Measurements from ENCODE around the gene RBMS3.
"Not testable (repeated sequence)": the region's sequence is repeated elsewhere in the genome, so short reads cannot be mapped to it uniquely, and the experiment has no call there.

The RBMS3 gene

GRCh38 chr3:29991198-29991597, 710.3 kb downstream of the RBMS3 start:
- no peak for DNase-seq

DNA sequence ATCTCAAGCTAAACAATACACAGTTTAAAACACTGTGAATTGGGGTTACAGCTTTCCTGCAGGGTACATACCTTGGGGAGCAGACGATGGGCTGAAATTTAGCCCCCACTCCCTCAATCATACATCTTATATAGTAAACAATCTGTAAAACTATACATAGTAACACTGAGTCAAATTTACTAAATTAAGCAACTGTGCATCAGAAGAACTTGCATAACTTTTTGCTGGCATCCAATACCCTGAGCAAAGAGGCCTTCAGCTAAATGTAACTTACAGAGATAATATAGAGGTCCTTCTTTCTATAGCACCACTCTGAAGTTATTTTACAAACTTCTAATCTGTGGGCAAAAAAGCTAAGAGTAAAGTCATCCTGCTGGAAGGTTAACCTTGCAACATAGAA, 721.9 kb downstream of the RBMS3 start:
- DNase-seq = no peak

GRCh38 chr3:30003741-30004140, 722.9 kb downstream of the RBMS3 start:
- DNase-seq = no peak

DNA sequence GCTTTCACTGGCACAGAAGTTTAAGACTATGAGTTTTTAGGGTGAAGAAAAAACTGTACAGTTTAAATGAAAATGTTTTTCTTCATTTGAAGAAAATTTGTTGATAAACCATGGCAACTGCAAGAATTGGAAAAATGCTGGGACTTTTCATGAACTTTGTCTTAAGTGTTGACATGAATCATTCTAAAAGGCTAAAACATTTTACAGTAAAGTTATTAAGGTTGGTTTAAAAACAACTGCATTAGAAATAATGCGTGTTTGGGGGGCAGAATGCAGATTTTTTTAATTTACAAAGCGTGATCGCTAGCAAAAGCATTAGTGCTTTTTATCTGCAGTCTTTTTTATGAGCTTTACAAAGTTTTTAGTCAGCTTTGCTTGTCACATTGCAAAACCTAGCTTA, 723.6 kb downstream of the RBMS3 start:
- no peak for DNase-seq

- no peak for DNase-seq
Observed at GRCh38 chr3:30006111-30006510, 725.2 kb downstream of the RBMS3 start.

- DNase-seq = no peak
Observed at GRCh38 chr3:30007668-30008067, 726.8 kb downstream of the RBMS3 start.

DNA sequence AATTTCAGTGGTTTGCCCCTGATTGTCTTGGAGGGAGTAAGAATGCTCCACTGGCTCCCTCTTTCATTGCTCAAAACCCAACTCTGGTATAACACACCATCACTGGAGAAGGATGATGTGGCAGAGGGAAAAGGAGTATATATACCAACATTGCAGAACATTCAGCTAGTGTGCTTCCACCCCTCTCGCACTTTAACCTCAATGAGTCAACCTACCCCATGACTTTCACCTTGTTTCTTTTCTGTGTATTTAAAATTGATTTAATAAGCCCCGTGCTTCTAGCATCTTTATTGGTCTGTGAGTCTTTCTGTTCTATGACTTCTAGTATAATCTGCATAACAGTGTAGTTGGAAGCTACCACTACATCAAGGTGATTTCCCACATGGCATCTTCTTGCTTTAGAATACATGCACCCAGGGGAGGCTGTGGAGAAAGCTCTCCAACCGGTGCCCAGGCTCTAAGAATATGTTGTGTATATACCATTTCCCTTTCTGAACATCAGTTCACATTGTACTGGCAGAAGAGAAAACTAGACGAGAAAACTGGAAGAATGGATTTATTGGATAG, 730.4 kb downstream of the RBMS3 start:
- no peak for DNase-seq

DNA sequence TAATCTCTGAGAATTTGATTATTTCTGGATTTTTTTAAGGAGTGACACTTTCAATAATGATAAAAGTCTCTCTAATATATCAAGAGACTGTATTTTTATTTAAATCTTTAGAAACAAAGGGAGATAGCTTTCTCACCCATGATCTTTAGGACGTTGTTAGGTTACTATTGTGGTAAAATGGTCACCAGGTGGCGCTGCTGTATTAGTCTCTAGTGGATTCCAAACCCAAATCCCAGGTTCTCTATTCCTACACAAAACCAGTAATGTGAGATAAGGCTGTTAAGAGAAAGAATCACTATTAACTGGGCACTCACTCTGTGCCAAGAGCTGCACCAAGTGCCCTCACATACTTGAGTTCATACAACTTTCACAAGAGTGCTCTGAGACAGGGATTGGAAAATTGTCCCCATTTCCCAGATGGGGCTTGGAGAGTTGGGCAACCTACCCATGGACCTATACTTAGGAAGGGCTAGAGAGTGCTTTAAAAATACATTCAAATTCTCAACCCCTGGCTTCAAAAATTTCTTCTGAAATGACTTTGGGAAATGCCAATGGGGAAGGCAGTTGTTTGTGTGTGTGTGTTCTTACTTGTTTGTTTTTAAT, 732.2 kb downstream of the RBMS3 start:
- peak; percentile 42 to 46 for DNase-seq

DNA sequence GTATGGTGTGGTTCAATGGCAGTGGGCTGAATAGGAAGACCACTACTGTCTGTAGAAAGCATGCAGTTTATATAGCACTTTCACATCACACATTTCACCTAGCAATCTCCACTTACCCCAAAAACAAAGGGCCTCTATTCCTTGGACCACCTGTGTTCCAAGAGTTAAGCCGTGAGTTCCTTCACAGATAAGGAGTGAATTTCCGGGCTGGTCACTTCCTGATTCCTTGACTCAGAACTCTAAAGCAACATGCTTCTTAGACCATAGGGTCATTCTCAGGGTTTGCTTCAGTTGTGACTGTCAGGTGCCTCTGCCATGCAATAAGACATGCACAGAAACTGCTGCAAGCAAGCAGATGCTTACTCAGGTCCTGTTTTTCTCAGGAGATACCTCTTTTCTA, 737.0 kb downstream of the RBMS3 start:
- no peak for DNase-seq

DNA sequence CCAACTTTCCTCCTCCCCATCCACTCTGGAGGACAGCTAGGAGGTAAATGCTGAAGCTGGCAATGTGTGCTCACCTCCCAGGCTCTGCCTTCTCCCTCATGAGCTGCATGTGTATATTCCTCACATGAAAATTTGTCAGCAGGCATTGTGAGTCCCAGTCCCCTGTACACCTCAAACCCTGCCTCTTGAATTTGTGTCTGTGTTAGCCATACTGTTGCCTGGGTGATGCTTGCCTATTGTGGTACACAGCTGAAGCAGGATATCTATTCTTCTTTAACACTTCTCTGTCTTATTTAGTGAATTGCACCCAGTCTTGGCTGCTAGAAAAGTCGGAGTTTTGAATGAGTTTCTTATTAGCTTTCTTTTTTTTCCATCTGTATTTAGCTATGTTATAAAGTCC, 739.5 kb downstream of the RBMS3 start:
- DNase-seq = no peak

- no peak for DNase-seq
Observed at GRCh38 chr3:30024466-30024865, 743.6 kb downstream of the RBMS3 start.

GRCh38 chr3:30026851-30027250, 746.0 kb downstream of the RBMS3 start:
- no peak for DNase-seq

GRCh38 chr3:30034246-30034991, 753.5 kb downstream of the RBMS3 start:
- no peak for DNase-seq

GRCh38 chr3:30035935-30036567, 755.2 kb downstream of the RBMS3 start:
- DNase-seq = no peak

DNA sequence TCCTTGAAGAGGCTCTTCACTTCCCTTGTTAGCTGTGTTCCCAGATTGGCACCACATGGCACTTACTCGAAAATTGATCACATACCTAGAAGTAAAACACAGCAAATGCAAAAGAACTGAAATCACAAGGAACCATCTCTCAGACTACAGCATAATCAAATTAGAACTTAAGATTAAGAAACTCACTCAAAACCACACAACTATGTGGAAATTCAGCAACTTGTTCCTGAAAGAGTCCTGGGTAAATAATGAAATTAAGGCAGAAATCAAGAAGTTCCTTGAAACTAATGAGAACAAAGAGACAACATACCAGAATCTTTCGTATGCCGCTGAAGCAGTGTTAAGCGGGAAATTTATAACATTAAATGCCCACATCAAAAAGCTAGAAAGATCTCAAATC, 759.3 kb downstream of the RBMS3 start:
- no peak for DNase-seq

GRCh38 chr3:30041481-30041880, 760.6 kb downstream of the RBMS3 start:
- not testable (repeated sequence) for DNase-seq

DNA sequence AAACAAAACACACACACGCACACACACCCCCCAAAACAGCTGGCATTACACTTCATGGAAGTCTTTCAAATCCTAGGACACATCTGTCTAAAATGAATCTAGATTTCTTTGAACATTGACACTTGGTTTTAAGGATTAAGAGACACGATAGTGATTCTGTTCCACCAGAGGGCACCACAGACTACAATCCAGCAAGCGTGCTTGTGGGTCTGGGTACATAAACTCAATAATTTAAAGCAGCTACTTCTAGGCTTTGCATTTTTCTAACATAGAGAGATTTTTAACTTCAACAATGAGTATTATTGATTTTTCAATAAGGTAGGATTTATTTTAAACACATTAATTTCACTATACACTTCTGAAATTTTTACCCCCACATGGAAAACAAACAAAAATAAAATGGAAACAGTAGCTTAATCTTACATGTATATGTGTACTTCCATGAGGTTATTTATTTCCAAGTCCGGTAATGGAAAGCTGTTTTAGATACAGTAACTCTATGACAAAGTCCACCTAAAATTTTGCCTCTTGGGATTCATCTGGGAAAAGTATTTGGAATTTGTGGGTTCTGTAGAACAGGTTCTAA, 761.5 kb downstream of the RBMS3 start:
- peak; percentile 53 to 60 for DNase-seq

DNA sequence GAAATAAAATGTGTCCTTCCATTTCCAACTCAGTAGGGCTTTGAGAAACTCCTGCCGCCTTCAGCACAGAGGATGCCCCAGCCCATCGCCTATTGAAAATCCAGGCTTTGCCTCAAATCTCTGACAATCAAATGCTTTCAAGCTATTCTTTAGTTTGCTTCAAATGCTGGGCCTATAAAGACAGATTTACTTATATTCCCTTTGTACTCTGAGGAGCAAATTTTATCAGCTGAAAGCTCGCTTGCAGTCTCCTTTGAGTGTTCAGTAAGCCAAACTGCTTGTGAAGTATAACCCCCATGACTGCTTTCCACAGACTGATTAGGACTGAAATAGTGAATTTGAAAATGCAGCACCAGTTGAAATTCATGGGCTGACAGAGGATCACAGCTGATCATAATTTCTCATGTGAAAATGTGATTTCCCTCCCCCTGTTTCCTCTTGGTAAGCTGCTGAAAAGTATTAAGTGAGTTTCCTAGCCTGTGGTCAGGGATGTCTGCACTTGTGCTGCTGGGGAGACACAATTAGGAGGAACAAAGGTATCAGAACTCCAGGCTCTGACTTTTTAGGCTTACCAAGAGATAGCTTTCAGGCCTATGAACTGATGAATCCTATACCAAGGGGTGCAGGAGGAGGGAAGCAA, 762.2 kb downstream of the RBMS3 start:
- no peak for DNase-seq

GRCh38 chr3:30044515-30044914, 763.6 kb downstream of the RBMS3 start:
- no peak for DNase-seq

GRCh38 chr3:30048431-30048830, 767.6 kb downstream of the RBMS3 start:
- DNase-seq = no peak

GRCh38 chr3:30050116-30050515, 769.2 kb downstream of the RBMS3 start:
- not testable (repeated sequence) for DNase-seq

GRCh38 chr3:30059240-30059639, 778.4 kb downstream of the RBMS3 start:
- no peak for DNase-seq
